GM12891 (cell line): Measurements from ENCODE around the gene PIK3C3.
A peak's percentile ranks its signal among the peaks of the same experiment; 100 is the strongest.

ENCODE experiments used
- DNase-seq: peaks from one replicate; pipeline ENCODE4 v3.0.0; 2011; ENCODE audit warnings: low spot score; ENCODE audit not compliant: insufficient read length
- FAIRE-seq: peaks from 2 replicates; lab custom pipeline; 2011; peaks lifted over from hg19 to GRCh38; lab: Jason Lieb, UNC
- PAX5 ChIP-seq: IDR thresholded peaks from 2 replicates; pipeline ENCODE4 v1.6.1; 2011; ENCODE audit warnings: low read length, moderate library complexity, mild to moderate bottlenecking; ENCODE audit not compliant: insufficient read depth, severe bottlenecking
- POLR2A ChIP-seq: IDR thresholded peaks from 2 replicates; pipeline ENCODE4 v1.6.1; 2011; ENCODE audit warnings: low read depth, low read length, control low read depth
- POLR2AphosphoS5 ChIP-seq: IDR thresholded peaks from 2 replicates; pipeline ENCODE4 v1.6.1; 2011; ENCODE audit warnings: low read depth, low read length, control low read depth
- POU2F2 ChIP-seq: IDR thresholded peaks from 2 replicates; pipeline ENCODE4 v1.6.1; 2011; ENCODE audit warnings: low read depth, mild to moderate bottlenecking, control low read depth, low read length, moderate library complexity
- SPI1 ChIP-seq: IDR thresholded peaks from 2 replicates; pipeline ENCODE4 v1.6.1; 2011; ENCODE audit warnings: low read depth, low read length, control low read depth
- TAF1 ChIP-seq: IDR thresholded peaks from 2 replicates; pipeline ENCODE4 v1.6.1; 2011; ENCODE audit warnings: low read depth, low read length, control low read depth

Gene PIK3C3

DNA sequence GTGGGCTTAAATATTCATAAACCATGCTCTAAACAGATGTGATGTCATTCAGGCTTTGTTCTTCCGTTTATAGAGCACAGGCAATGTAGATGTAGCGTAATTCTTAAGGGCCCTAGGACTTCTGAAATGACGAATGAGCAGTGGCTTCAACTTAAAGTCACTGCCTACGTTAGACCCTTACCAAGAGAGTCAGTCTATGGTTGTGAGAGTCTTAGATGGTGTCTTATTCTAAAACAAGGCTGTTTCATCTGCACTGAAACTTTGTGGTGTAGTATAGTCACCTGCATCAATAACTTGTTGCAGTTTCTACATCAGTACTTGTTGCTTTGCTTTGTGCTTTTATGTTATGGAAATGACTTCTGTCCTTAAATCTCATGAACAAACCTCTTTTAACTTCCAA lies 56.0 kb downstream of the PIK3C3 start:
- DNase-seq (no peak), FAIRE-seq (peak; percentile 48)
- TF ChIP-seq POLR2AphosphoS5, result no peak
- TF ChIP-seq SPI1, result no peak
- no peak for TF ChIP-seq POU2F2
- TF ChIP-seq POLR2A, result no peak
- TF ChIP-seq PAX5, result no peak
- no peak for TF ChIP-seq TAF1

GRCh38 chr18:42018831-42019230 lies 63.8 kb downstream of the PIK3C3 start:
- DNase-seq (no peak), FAIRE-seq (no peak)
- TF ChIP-seq POLR2A (no peak), SPI1 (no peak), POLR2AphosphoS5 (no peak), POU2F2 (no peak), PAX5 (no peak), TAF1 (no peak)

- no peak for TF ChIP-seq POLR2A
- TF ChIP-seq POU2F2, result no peak
- no peak for TF ChIP-seq POLR2AphosphoS5
- TF ChIP-seq PAX5, result no peak
- no peak for TF ChIP-seq SPI1
- FAIRE-seq, result no peak
Measured at GRCh38 chr18:42024131-42024530, 69.1 kb downstream of the PIK3C3 start.

DNA sequence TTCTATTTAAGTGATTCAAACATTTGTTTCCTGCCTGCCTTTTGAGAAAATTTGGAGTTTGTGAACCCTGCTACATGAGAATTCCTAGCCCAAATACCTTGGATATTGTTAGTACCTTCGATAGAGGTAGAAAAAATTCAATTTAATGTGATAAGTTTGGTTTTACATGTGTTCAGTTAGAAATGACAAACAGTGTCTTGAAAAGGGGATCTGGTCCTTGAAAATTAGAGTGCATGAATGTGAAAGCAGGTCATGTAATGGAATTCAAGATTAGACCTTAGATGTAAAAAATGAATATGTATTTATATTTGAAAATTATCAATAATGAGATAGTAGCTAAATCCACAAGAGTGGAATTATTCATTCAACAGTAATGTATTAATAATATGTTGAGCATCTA lies 70.5 kb downstream of the PIK3C3 start:
- FAIRE-seq, result no peak
- no peak for DNase-seq
- TF ChIP-seq POLR2A (no peak), SPI1 (peak; percentile 75)

More at GRCh38 chr18:42024131-42024530, 69.1 kb downstream of the PIK3C3 start:
- no peak for DNase-seq

DNA sequence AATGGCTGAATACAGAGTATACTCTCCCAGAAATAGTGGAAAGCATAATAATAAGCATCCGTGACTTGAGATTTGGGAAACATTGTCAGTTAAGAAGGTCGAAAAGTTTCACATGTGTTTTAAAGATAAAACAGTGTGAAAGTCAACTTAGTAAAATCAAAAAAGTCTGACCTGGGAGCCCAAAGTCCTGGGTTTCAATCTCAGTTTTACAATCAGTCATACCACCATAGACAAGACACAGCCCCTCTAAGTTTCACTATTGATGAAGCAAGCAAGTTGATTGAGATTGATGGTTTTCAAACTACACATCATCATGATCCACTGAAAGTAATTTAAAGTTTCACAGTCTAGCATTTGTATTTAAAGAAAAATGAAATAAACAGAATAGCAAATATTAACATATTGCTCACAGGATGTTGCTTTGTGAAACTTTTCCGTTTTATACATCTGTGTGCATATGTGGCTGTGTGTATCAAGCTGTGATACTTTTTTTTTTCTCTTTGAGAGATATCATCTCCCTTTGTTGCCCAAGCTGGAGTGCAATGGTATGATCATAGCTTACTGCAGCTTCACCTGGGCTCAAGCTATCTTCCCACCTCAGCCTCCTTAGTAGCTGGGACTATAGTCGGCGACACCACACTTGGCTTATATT lies 71.1 kb downstream of the PIK3C3 start:
- no peak for TF ChIP-seq PAX5
- TF ChIP-seq POU2F2, result no peak
- no peak for TF ChIP-seq POLR2AphosphoS5
- TF ChIP-seq SPI1, result no peak
- no peak for TF ChIP-seq TAF1
- no peak for TF ChIP-seq POLR2A
- DNase-seq, result no peak
- FAIRE-seq, result peak; percentile 52

- DNase-seq (no peak), FAIRE-seq (peak; percentile 9)
- TF ChIP-seq SPI1 (no peak), POLR2AphosphoS5 (no peak), TAF1 (no peak), POU2F2 (no peak), POLR2A (no peak), PAX5 (no peak)
Measured at GRCh38 chr18:42028247-42028832, 73.3 kb downstream of the PIK3C3 start.

DNA sequence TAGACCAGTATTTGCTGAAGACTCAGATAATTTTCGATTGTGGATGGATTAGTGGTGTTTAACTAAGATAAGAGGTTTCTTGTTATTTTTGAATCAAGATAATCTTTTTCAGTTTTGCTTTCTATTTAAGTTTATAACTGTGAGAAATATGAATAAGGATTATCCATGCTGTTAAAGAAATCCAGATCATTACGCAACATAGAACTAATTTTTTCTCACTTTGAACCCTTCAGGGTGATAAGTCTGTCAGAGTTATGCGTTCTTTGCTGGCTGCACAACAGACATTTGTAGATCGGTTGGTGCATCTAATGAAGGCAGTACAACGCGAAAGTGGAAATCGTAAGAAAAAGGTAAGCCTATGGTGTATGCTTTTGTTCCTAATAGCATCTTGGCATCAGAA lies 74.1 kb downstream of the PIK3C3 start:
- FAIRE-seq, result no peak
- no peak for TF ChIP-seq SPI1
- TF ChIP-seq TAF1, result no peak
- TF ChIP-seq POLR2A, result no peak
- no peak for TF ChIP-seq POU2F2
- TF ChIP-seq POLR2AphosphoS5, result no peak
- TF ChIP-seq PAX5, result no peak

DNA sequence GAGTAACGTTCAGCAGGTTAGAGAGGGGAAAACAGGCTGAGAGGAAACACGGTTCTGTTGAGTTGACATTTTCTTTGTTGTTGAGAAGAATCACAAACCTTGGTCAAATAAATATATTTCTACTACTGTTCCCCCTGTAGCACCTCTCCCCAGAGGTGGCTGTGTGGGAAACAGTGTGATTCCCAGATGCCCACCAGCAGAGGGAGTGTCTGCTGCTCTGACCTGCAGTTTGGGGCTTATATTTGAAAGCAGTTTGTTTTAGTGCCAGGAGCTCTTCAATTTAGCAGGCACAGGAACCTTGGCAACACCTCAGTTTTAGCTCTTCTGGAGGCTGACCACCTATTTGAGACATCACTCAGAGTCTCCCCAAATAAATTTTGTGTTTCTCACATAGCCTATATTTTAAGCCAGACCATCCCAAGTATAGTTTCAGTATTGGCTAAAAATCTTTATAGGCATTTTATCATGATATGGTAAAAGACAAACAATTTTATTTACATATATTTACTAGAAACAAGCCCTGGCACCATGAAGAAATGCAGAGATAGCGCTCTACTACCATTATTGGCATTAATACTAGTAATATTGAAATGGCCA lies 75.7 kb downstream of the PIK3C3 start:
- DNase-seq (no peak), FAIRE-seq (no peak)
- no peak for TF ChIP-seq POU2F2
- TF ChIP-seq PAX5, result no peak
- no peak for TF ChIP-seq SPI1
- no peak for TF ChIP-seq POLR2AphosphoS5
- no peak for TF ChIP-seq POLR2A
- TF ChIP-seq TAF1, result no peak

More for the DNA sequence above, 74.1 kb downstream of the PIK3C3 start:
- DNase-seq, result no peak

DNA sequence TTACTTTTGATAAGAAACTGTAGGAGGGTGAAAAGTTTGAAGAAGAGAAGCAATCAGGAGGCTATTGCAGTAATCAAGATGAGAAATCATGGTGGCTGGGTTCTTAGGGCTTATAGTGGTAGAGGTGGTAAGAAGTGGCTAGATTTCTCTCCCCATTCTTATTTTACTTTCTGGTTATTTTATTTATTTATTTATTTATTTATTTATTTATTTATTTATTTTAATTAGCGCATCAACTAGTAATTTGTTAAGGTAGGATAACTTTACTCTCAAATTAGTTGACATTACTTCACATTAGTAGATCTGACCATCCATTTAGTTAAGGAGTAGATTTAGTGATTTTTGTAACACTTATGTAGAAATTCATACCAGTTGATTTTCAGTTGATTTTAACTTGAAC lies 77.4 kb downstream of the PIK3C3 start:
- no peak for DNase-seq
- TF ChIP-seq PAX5 (no peak), POLR2A (no peak), TAF1 (no peak), SPI1 (no peak)
- no peak for FAIRE-seq

DNA sequence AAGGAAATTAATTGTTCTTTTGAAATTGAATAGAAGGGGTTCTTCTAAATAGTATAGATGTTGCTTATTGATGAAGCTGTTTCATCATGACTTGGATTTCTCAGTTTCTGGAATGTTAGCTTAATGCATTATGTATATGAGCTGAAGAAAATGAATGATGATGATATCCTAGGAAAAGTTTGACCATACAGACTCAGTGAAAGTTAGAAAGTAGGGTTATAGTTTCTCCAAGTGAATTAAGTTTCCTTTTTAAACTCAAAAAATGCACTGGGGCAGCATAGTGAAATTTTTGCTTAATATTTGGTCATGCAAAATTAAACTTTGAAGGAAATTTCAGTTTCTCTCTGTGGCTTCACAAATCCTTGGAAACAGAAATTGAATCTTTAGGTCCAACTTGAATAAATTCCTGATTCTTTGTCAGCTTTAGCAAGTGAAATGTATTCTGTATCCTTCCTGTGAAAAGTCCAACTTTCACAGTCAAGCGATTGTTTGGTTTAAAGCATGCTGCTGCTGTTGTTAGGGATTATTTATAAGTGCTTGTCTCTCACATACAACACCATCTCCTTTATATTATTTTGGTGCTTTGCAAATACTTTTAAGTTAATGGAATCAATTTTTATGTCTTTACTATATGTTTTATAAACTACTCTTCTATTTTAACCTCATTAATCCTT lies 78.2 kb downstream of the PIK3C3 start:
- DNase-seq, result no peak
- FAIRE-seq, result no peak
- TF ChIP-seq POLR2A (no peak), TAF1 (no peak), POU2F2 (no peak), POLR2AphosphoS5 (no peak)
